ENCODE results near the gene MRPL34.

MRPL34 gene

GRCh38 chr19:17347361-17347760 is 41.7 kb downstream of the MRPL34 start:
- DNase-seq = no peak

DNA sequence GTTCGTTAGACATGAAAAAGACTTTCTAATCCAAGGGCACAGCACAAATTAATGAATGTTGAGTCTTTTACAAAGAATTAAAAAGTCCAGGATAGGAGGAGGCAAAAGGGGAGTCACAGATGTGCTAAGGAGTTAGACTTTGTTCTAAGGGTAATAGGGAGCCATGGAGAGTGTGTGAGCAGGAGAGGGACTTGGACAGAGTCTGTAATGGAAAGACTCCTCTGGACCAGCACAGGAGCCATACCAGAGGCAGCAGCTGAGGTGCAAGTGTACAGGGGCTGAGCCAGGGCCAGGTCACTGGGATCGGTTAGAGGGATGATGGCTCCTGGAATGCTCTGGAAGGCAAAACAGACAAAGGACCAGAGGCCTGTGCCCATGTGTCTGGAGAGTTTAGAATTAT is 42.2 kb downstream of the MRPL34 start:
- DNase-seq = no peak

DNA sequence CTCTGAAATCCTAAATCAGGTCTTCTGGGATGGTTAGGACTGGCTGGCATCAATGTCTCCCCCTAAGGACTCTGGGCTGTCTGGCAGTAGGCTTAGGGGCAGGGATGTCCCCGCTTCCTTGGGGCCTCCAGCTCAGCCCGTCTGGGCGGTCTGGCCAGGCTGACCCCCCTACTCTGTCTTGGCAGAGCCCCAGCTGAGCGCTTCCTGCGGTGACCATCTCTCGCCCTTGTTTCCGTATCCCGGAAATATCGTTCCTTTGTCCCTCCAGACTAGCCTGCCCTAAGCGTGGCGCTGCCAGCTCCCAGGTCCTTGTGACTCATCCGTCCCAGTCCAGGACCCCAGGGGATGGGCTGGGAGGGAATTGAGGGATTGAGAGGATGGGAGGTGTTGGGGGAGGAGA is 43.0 kb downstream of the MRPL34 start:
- DNase-seq = no peak

- no peak for DNase-seq
Measured at GRCh38 chr19:17351815-17352435, 46.3 kb downstream of the MRPL34 start.

GRCh38 chr19:17352608-17353280 is 47.1 kb downstream of the MRPL34 start:
- no peak for DNase-seq

GRCh38 chr19:17353386-17353785 is 47.7 kb downstream of the MRPL34 start:
- DNase-seq = no peak

All from CD4-positive, alpha-beta T cell treated with Interleukin-15 for 1 hour (primary cell).